Neural cell (in vitro differentiated cells): ENCODE data around the gene RNU6-7.

ENCODE experiments used
- CTCF ChIP-seq: fragments of 450-650 bp; IDR thresholded peaks from 2 replicates; pipeline ENCODE4 v1.5.1; 2014; ENCODE audit warnings: antibody characterized with exemption, mild to moderate bottlenecking, moderate library complexity; ENCODE audit not compliant: poor library complexity, severe bottlenecking
- EP300 ChIP-seq: fragments of 450-650 bp; conservative IDR thresholded peaks from 2 replicates; pipeline ENCODE4 v1.6.1; 2014; ENCODE audit warnings: antibody characterized with exemption, mild to moderate bottlenecking, moderate library complexity; ENCODE audit not compliant: poor library complexity, severe bottlenecking
- EZH2 ChIP-seq: fragments of 200-600, 300-800 bp; shearing (Covaris generic), sonication (generic); IDR thresholded peaks from 2 replicates; pipeline ENCODE4 v1.6.1; 2014; ENCODE audit warnings: antibody characterized with exemption, low read length, borderline replicate concordance, mild to moderate bottlenecking; ENCODE audit not compliant: insufficient read depth, poor library complexity, severe bottlenecking
- MXI1 ChIP-seq: fragments of 450-650 bp; conservative IDR thresholded peaks from 2 replicates; pipeline ENCODE4 v1.6.1; 2014; ENCODE audit warnings: antibody characterized with exemption, mild to moderate bottlenecking; ENCODE audit not compliant: poor library complexity, severe bottlenecking
- POLR2AphosphoS5 ChIP-seq: IDR thresholded peaks from 2 replicates; pipeline ENCODE4 v1.6.1; 2012
- RAD21 ChIP-seq: fragments of 450-650 bp; conservative IDR thresholded peaks from 2 replicates; pipeline ENCODE4 v1.6.1; 2014; ENCODE audit warnings: antibody characterized with exemption, mild to moderate bottlenecking, moderate library complexity
- SMC3 ChIP-seq: fragments of 450-650 bp; conservative IDR thresholded peaks from 2 replicates; pipeline ENCODE4 v1.6.1; 2014; ENCODE audit warnings: antibody characterized with exemption, mild to moderate bottlenecking, moderate library complexity; ENCODE audit not compliant: poor library complexity
- TAF1 ChIP-seq: IDR thresholded peaks from 2 replicates; pipeline ENCODE4 v1.6.1; 2012; ENCODE audit warnings: low read depth
- TF ChIP-seq, protein P1 (sequence below): IDR thresholded peaks from 2 replicates; pipeline ENCODE4 v1.6.1; 2012; ENCODE audit warnings: borderline replicate concordance

DNA sequence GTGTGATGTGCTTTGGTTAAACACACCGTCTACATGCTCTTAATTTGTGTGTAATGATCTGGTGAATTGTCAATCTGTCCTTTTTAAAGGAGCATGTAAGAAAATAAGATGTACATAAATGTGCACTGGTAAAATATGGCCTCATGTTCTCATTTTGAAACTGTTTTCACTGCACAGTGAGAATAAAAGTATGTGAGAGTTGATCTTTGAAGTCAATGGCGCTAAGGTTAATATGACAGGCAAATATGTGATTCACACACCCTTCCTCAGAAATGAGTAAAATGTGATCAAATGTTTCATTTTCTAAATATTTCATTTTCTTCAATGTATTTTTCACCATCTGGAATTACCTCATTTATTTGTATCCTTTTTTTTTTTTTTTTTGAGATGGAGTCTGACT is 8.3 kb upstream of the RNU6-7 start:
- TF ChIP-seq EZH2: no peak
- no peak for TF ChIP-seq CTCF
- no peak for TF ChIP-seq POLR2AphosphoS5
- TF ChIP-seq MXI1: no peak
- no peak for TF ChIP-seq TAF1
- TF ChIP-seq RAD21: no peak
- TF ChIP-seq EP300: no peak
- no peak for TF ChIP-seq SMC3
- TF ChIP-seq, protein P1, sequence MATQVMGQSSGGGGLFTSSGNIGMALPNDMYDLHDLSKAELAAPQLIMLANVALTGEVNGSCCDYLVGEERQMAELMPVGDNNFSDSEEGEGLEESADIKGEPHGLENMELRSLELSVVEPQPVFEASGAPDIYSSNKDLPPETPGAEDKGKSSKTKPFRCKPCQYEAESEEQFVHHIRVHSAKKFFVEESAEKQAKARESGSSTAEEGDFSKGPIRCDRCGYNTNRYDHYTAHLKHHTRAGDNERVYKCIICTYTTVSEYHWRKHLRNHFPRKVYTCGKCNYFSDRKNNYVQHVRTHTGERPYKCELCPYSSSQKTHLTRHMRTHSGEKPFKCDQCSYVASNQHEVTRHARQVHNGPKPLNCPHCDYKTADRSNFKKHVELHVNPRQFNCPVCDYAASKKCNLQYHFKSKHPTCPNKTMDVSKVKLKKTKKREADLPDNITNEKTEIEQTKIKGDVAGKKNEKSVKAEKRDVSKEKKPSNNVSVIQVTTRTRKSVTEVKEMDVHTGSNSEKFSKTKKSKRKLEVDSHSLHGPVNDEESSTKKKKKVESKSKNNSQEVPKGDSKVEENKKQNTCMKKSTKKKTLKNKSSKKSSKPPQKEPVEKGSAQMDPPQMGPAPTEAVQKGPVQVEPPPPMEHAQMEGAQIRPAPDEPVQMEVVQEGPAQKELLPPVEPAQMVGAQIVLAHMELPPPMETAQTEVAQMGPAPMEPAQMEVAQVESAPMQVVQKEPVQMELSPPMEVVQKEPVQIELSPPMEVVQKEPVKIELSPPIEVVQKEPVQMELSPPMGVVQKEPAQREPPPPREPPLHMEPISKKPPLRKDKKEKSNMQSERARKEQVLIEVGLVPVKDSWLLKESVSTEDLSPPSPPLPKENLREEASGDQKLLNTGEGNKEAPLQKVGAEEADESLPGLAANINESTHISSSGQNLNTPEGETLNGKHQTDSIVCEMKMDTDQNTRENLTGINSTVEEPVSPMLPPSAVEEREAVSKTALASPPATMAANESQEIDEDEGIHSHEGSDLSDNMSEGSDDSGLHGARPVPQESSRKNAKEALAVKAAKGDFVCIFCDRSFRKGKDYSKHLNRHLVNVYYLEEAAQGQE: no peak
